Caco-2 (cell line): ENCODE data around the gene P3H2. TPM values are rescaled to one million over a fixed set of nuclear protein-coding genes. Genes with fewer than 3 reads are reported as not detected.

Experiments
- BruUV-seq: library from RNA; stranded (reverse); fragments of 400-500 nt; replicated peaks from 2 replicates; lab custom pipeline; 2021; lab: Mats Ljungman, UMichigan
- CTCF ChIA-PET: fragments of 300-600 bp; sonication (Branson Sonifier 250); formaldehyde crosslinking; loops from one replicate; lab custom pipeline; 2022; ENCODE audit warnings: antibody characterized with exemption; lab: Charles Lee
- POLR2A ChIA-PET: fragments of 300-600 bp; sonication (Branson Sonifier 250); formaldehyde crosslinking; loops from one replicate; lab custom pipeline; 2022; ENCODE audit warnings: antibody characterized with exemption; lab: Charles Lee
- DNase-seq, 2 experiments: peaks; one replicate each; pipeline versions ENCODE4 v3.0.0 to v3.0.0-alpha.2; 2020 to 2022
- H3K27me3 ChIP-seq: replicated peaks from 2 replicates; pipeline ENCODE4 v1.6.0; 2011; ENCODE audit warnings: low read length; ENCODE audit not compliant: control insufficient read depth, insufficient read depth
- H3K36me3 ChIP-seq: 2 replicates; pipeline ENCODE4 v1.5.1; 2011; ENCODE audit warnings: low read length; ENCODE audit not compliant: control insufficient read depth, insufficient read depth
- H3K4me1 ChIP-seq: fragments of 250-450 bp; sonication (Bioruptor Pico); 2 replicates; pipeline ENCODE4 v1.5.1; 2020; ENCODE audit warnings: mild to moderate bottlenecking
- H3K4me3 ChIP-seq: 2 replicates; pipeline ENCODE4 v1.5.1; 2011; ENCODE audit warnings: low read depth, mild to moderate bottlenecking, control low read depth, low read length
- H3K9me3 ChIP-seq: fragments of 250-450 bp; sonication (Bioruptor Pico); 2 replicates; pipeline ENCODE4 v1.5.1; 2020; ENCODE audit warnings: mild to moderate bottlenecking, moderate library complexity
- H3K27ac Mint-ChIP-seq: one replicate; pipeline ENCODE4 v1.8.0; 2022; ENCODE audit warnings: mixed read lengths; ENCODE audit not compliant: unreplicated experiment
- H3K27me3 Mint-ChIP-seq: one replicate; pipeline ENCODE4 v1.8.0; 2022; ENCODE audit warnings: mixed read lengths; ENCODE audit not compliant: insufficient read depth, unreplicated experiment
- H3K36me3 Mint-ChIP-seq: one replicate; pipeline ENCODE4 v1.8.0; 2022; ENCODE audit warnings: mild to moderate bottlenecking, mixed read lengths; ENCODE audit not compliant: insufficient read depth, unreplicated experiment
- H3K4me1 Mint-ChIP-seq: one replicate; pipeline ENCODE4 v1.8.0; 2022; ENCODE audit warnings: low read depth, mixed read lengths; ENCODE audit not compliant: unreplicated experiment
- H3K4me3 Mint-ChIP-seq: one replicate; pipeline ENCODE4 v1.8.0; 2022; ENCODE audit warnings: mild to moderate bottlenecking, moderate library complexity, mixed read lengths; ENCODE audit not compliant: unreplicated experiment
- H3K9me3 Mint-ChIP-seq: one replicate; pipeline ENCODE4 v1.8.0; 2022; ENCODE audit warnings: mixed read lengths; ENCODE audit not compliant: unreplicated experiment
- intact Hi-C: fragments of 100-400 bp; cut with micrococcal nuclease; formaldehyde crosslinking; loops from one replicate; pipeline ENCODE4 v1.10.0; 2022; ENCODE audit not compliant: unreplicated experiment
- total RNA-seq: library from RNA; stranded (reverse); gene quantifications from 2 replicates; pipeline ENCODE4 v1.2.3, GENCODE V29; 2022
- TF ChIP-seq, protein P1 (sequence below), 2 experiments: fragments of 200-600 bp in 1 of 2; IDR thresholded peaks; 1 replicate in 1 of 2; 2 replicates in 1 of 2; pipeline versions ENCODE4 v1.5.1 to v1.8.0; 2011 to 2022; ENCODE audit warnings: antibody characterized with exemption in 1 of 2, control low read depth in 1 of 2, inconsistent platforms in 1 of 2, low read depth in 1 of 2, low read length in 1 of 2, mild to moderate bottlenecking in 1 of 2, moderate library complexity in 1 of 2; ENCODE audit not compliant: insufficient read depth in 1 of 2, severe bottlenecking in 1 of 2, unreplicated experiment in 1 of 2

The P3H2 gene
- total RNA-seq, 1 experiment from 2014 or later: 55.8 TPM

DNA sequence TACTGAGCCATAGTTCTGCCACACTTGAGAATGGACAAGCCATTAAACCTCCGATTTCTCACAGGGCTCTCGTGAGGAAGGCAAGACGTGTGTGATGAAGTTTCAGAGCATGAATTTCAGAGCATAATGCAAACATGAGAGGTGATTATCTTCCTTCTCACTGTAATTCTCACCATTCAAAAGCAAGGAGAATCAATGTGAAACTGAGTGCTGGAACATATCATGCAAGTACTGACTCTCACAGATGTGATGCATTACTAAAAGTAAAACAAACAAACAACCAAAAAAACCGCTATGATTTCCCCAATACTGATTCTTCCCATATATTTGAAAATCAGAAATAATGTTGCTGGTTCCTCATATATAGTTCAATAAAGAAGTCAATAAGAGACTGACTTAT, 23.7 kb downstream of the P3H2 start:
- no TSS peak for BruUV-seq
- DNase-seq: no peak
- H3K4me1 ChIP-seq: peaks cover 14% of the 10 kb centered on the region; the same call in 1 of the 2 replicates
- Mint-ChIP-seq H3K27ac (no peak overlapping the region), H3K4me3 (no peak overlapping the region), H3K27me3 (no peaks in the 10 kb centered on the region), H3K4me1 (peaks cover 12% of the 10 kb centered on the region), H3K36me3 (no peaks in the 10 kb centered on the region), H3K9me3 (no peaks in the 10 kb centered on the region)
- H3K9me3 ChIP-seq: no peaks in the 10 kb centered on the region
- ChIA-PET POLR2A (no interaction called here), CTCF (interaction anchor here (0.6 kb wide), 1 partner anchor 410 kb away, joined by 3 read pairs; no protein-coding TSS in a partner anchor)
- TF ChIP-seq, protein P1, sequence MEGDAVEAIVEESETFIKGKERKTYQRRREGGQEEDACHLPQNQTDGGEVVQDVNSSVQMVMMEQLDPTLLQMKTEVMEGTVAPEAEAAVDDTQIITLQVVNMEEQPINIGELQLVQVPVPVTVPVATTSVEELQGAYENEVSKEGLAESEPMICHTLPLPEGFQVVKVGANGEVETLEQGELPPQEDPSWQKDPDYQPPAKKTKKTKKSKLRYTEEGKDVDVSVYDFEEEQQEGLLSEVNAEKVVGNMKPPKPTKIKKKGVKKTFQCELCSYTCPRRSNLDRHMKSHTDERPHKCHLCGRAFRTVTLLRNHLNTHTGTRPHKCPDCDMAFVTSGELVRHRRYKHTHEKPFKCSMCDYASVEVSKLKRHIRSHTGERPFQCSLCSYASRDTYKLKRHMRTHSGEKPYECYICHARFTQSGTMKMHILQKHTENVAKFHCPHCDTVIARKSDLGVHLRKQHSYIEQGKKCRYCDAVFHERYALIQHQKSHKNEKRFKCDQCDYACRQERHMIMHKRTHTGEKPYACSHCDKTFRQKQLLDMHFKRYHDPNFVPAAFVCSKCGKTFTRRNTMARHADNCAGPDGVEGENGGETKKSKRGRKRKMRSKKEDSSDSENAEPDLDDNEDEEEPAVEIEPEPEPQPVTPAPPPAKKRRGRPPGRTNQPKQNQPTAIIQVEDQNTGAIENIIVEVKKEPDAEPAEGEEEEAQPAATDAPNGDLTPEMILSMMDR (IDR thresholded peaks at IDR 0.05; ENCODE audit: insufficient read depth in 1 of 2, low read depth in 1 of 2, low read length in 1 of 2, severe bottlenecking in 1 of 2, unreplicated experiment in 1 of 2): no peak
- no peaks in the 10 kb centered on the region for H3K36me3 ChIP-seq
- intact Hi-C loops: no loop called here
- no peaks in the 10 kb centered on the region for H3K27me3 ChIP-seq
- no peak overlapping the region for H3K4me3 ChIP-seq

DNA sequence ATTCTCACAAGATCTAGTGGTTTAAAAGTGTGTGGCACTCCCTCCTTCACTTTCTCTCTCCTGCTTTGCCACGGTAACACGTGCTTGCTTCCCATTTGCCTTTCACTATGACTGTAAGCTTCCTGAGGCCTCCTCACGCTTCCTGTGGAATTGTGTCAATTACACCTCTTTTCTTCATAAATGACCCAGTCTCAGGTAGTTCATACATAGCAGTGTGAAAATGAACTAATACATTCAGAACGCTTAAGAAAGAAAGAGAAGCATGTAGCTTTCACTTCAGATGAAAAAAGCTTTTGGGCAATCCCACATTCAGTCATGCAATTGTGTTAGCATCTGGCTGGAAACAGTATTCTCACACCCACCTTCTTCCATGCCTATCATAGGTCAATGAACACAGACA, 24.4 kb downstream of the P3H2 start:
- Mint-ChIP-seq H3K9me3 (no peaks in the 10 kb centered on the region), H3K27ac (no peak overlapping the region), H3K4me3 (no peak overlapping the region), H3K27me3 (no peaks in the 10 kb centered on the region), H3K4me1 (peaks cover 12% of the 10 kb centered on the region), H3K36me3 (peaks cover 5% of the 10 kb centered on the region)
- Histone ChIP-seq H3K4me3 (no peak overlapping the region), H3K9me3 (no peaks in the 10 kb centered on the region), H3K36me3 (no peaks in the 10 kb centered on the region), H3K27me3 (no peaks in the 10 kb centered on the region), H3K4me1 (peaks cover 14% of the 10 kb centered on the region; the same call in 1 of the 2 replicates)
- ChIA-PET POLR2A (no interaction called here), CTCF (interaction anchor here (0.6 kb wide), 1 partner anchor 411 kb away, joined by 3 read pairs; no protein-coding TSS in a partner anchor)
- DNase-seq: no peak
- no TSS peak for BruUV-seq
- intact Hi-C loops: no loop called here
- TF ChIP-seq, protein P1 (IDR thresholded peaks at IDR 0.05; ENCODE audit: insufficient read depth in 1 of 2, low read depth in 1 of 2, low read length in 1 of 2, severe bottlenecking in 1 of 2, unreplicated experiment in 1 of 2): no peak

DNA sequence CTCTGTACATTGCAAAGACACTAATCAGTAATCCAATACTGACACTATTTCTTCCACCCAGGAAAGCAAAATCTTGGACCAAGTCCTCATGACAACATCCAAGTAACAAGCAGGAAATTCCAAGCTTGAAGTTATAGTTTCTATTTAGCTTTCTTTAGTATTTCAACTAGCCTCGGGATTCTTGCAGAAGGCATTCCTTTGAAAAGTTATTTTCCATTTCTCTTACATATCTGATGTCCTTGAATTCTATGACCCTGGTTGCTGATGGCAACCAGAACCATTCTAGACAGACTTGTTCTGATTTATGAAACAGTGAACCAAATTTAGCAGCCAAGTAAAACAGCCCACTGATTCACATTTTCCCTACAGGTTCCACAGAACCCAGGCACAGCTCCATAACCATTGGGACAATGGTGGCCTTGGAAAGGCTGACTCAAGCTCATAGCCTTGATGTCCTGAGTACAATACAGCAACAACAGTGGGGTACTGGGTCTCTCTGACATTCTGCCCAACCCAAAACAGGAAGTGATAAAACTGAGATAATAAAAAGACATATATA, 26.5 kb downstream of the P3H2 start:
- no TSS peak for BruUV-seq
- peaks cover 14% of the 10 kb centered on the region; the same call in 1 of the 2 replicates for H3K4me1 ChIP-seq
- Mint-ChIP-seq H3K4me1 (peaks cover 12% of the 10 kb centered on the region), H3K27me3 (no peaks in the 10 kb centered on the region), H3K4me3 (no peak overlapping the region), H3K9me3 (no peaks in the 10 kb centered on the region), H3K36me3 (peaks cover 11% of the 10 kb centered on the region), H3K27ac (no peak overlapping the region)
- H3K9me3 ChIP-seq: no peaks in the 10 kb centered on the region
- no peaks in the 10 kb centered on the region for H3K36me3 ChIP-seq
- H3K27me3 ChIP-seq: no peaks in the 10 kb centered on the region
- TF ChIP-seq, protein P1 (IDR thresholded peaks at IDR 0.05; ENCODE audit: insufficient read depth in 1 of 2, low read depth in 1 of 2, low read length in 1 of 2, severe bottlenecking in 1 of 2, unreplicated experiment in 1 of 2): no peak
- POLR2A ChIA-PET: no interaction called here
- intact Hi-C loops: no loop called here
- H3K4me3 ChIP-seq: no peak overlapping the region
- CTCF ChIA-PET: no interaction called here
- DNase-seq: no peak
